GM12874 (cell line): ENCODE results near the gene TLX3.

Source experiments
- TF ChIP-seq, protein P1 (sequence below): IDR thresholded peaks from 2 replicates; pipeline ENCODE4 v1.5.1; 2011; ENCODE audit warnings: low read depth, mild to moderate bottlenecking, control low read depth, low read length, moderate library complexity; ENCODE audit not compliant: insufficient read depth

TLX3 gene

GRCh38 chr5:171291371-171291770 lies 17.7 kb upstream of the TLX3 start:
- TF ChIP-seq, protein P1, sequence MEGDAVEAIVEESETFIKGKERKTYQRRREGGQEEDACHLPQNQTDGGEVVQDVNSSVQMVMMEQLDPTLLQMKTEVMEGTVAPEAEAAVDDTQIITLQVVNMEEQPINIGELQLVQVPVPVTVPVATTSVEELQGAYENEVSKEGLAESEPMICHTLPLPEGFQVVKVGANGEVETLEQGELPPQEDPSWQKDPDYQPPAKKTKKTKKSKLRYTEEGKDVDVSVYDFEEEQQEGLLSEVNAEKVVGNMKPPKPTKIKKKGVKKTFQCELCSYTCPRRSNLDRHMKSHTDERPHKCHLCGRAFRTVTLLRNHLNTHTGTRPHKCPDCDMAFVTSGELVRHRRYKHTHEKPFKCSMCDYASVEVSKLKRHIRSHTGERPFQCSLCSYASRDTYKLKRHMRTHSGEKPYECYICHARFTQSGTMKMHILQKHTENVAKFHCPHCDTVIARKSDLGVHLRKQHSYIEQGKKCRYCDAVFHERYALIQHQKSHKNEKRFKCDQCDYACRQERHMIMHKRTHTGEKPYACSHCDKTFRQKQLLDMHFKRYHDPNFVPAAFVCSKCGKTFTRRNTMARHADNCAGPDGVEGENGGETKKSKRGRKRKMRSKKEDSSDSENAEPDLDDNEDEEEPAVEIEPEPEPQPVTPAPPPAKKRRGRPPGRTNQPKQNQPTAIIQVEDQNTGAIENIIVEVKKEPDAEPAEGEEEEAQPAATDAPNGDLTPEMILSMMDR: no peak

DNA sequence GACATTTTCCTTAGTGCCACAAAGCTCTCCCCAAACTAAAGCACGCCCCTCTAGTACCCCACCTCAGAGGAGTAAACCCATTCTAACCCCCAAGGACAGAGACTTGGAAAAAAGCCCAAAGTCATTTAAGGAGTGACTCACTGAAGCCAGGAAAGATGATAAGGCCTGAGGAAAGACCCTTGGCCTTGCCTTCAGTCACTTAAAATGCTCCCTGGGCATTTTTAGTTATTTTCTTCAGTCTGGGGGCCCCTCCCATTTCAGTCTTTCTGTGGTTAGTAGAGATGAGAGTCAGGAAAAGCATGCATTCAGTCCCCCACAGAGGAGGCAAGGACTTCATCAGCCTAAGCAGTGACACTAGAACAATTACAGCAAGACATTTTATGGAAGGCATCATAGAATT lies 13.7 kb upstream of the TLX3 start:
- TF ChIP-seq, protein P1: no peak

DNA sequence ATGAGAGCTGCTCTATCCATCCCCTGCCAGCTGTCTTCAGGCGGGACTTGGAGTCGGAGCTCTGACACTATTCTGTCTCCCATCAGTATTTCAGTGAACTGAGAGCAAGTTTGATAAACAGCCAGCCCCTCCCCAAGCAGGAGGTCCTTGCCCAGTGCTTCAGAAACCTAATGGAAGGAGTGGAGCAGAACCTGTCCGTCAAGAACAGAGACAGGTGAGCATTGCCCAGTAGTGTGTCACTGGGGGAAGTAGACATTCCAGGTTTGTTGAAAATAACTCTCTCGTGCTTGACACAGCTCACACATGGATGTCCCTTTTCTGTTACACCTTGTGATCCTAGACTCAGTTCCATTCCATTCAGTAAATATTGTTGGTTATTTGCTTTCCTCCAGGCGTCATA lies 13.2 kb upstream of the TLX3 start:
- TF ChIP-seq, protein P1: no peak

DNA sequence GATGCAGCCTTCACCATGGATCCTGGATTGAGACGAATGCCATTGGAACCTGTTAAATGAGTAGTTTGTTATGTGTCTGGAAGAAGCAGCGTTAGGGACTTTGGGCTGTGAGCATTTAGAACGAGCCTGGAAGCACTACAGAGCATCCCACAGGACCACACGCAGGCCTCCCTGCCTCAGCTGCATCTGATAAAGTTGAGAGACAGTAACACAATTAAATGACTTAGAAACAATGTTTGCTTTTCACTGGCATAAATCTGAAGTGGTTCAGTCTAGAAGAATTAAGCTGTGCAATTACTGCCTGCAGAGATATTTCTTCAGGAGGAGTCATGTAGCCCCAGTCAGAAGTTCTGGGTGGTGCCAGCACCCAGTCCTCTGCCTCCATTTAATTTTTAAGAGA lies 9.8 kb upstream of the TLX3 start:
- TF ChIP-seq, protein P1: no peak

GRCh38 chr5:171299851-171300250 lies 9.2 kb upstream of the TLX3 start:
- TF ChIP-seq, protein P1: no peak

DNA sequence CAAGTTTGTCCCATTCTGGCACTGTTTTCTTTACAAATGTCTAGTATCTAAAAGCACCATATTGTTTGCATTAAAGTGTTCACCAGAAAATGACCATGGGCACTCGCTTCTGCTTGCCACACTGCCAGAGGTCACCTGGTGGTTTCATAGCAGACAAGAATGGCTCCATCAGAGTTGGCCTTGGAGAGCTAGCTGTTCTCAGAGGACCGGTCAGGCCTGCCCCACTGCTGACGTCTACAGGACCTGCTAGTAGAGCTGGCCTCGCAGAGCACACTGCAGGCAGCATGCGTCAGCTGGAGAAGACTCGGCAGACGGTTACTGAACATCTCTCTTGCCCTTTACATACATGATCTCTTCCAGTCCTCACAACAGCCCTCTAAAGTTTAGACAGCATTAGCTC lies 8.7 kb upstream of the TLX3 start:
- TF ChIP-seq, protein P1: no peak

GRCh38 chr5:171306166-171306565 lies 2.9 kb upstream of the TLX3 start:
- TF ChIP-seq, protein P1: no peak
